ENCODE measurements around the gene FAM53B.
A peak's percentile ranks its signal among the peaks of the same experiment; 100 is the strongest.
"Not testable (repeated sequence)": the region's sequence is repeated elsewhere in the genome, so short reads cannot be mapped to it uniquely, and the experiment has no call there.

Gene FAM53B

GRCh38 chr10:124744102-124745050 is at the start of gene FAM53B:
Gene FAM53B, minus strand, starts transcription at chr10:124744378. Its CDS starts 37,665 bp downstream, at chr10:124706713.
- DNase-seq = peak; percentile 85

- DNase-seq = no peak
These were observed 48.8 kb upstream of the FAM53B start for GRCh38 chr10:124792998-124793352.

- peak; percentile 87 for DNase-seq
These were observed 47.6 kb upstream of the FAM53B start, which contains the start of gene EEF1AKMT2 for GRCh38 chr10:124791547-124792348. Gene EEF1AKMT2, minus strand, starts transcription at chr10:124791887. Its CDS starts 54 bp downstream, at chr10:124791833.

- not testable (repeated sequence) for DNase-seq
These were observed 38.7 kb upstream of the FAM53B start for GRCh38 chr10:124782900-124783299.

GRCh38 chr10:124768791-124769190 is 24.6 kb upstream of the FAM53B start:
- no peak for DNase-seq

- DNase-seq = no peak
These were observed 21.1 kb upstream of the FAM53B start for GRCh38 chr10:124765256-124765655.

GRCh38 chr10:124763267-124763666 is 19.1 kb upstream of the FAM53B start:
- no peak for DNase-seq

GRCh38 chr10:124762281-124762680 is 18.1 kb upstream of the FAM53B start:
- no peak for DNase-seq

- DNase-seq = no peak
These were observed 12.2 kb upstream of the FAM53B start for GRCh38 chr10:124756156-124756903.

GRCh38 chr10:124755581-124755980 is 11.4 kb upstream of the FAM53B start:
- DNase-seq = no peak

- no peak for DNase-seq
These were observed 10.0 kb upstream of the FAM53B start for GRCh38 chr10:124754227-124754626.

GRCh38 chr10:124748953-124749645 is 4.9 kb upstream of the FAM53B start:
- DNase-seq = no peak

- DNase-seq = no peak
These were observed 4.0 kb upstream of the FAM53B start for GRCh38 chr10:124748166-124748565.

GRCh38 chr10:124747745-124748144 is 3.6 kb upstream of the FAM53B start:
- no peak for DNase-seq

- DNase-seq = no peak
These were observed 2.8 kb upstream of the FAM53B start for GRCh38 chr10:124746992-124747391.

- DNase-seq = not testable (repeated sequence)
These were observed 2.3 kb upstream of the FAM53B start for GRCh38 chr10:124746447-124746846.

GRCh38 chr10:124745673-124746072 is 1.5 kb upstream of the FAM53B start:
- DNase-seq = no peak

GRCh38 chr10:124745252-124745651 is 1.1 kb upstream of the FAM53B start:
- DNase-seq = no peak

GRCh38 chr10:124743191-124744101 is 732 bp downstream of the FAM53B start:
- peak; percentile 55 for DNase-seq

- no peak for DNase-seq
These were observed 1.6 kb downstream of the FAM53B start for GRCh38 chr10:124742413-124743190.
